Breast epithelium (tissue), 4 donors: Measurements from ENCODE around the gene DALRD3. TPM values are rescaled to one million over a fixed set of nuclear protein-coding genes. Genes with fewer than 3 reads are reported as not detected.

Experiments
- DNase-seq, 2 donors: peaks; one replicate each; pipeline ENCODE4 v3.0.0-alpha.2; 2019; ENCODE audit warnings: low spot score in 2 of 2
- H3K27ac ChIP-seq, 2 donors: fragments of 200-600 bp; sonication (generic) in 1 of 2; one replicate each; pipeline ENCODE4 v1.5.1; 2016 to 2019; ENCODE audit warnings: mild to moderate bottlenecking in 1 of 2
- H3K27me3 ChIP-seq, 2 donors: fragments of 200-600 bp; sonication (generic) in 1 of 2; one replicate each; pipeline versions ENCODE4 v1.5.1 to v1.6.0; 2017 to 2019; ENCODE audit warnings: control low read depth in 1 of 2, mild to moderate bottlenecking in 1 of 2
- H3K36me3 ChIP-seq: fragments of 200-600 bp; one replicate; pipeline ENCODE4 v1.5.1; 2019
- H3K4me1 ChIP-seq, 2 donors: fragments of 200-600 bp; sonication (generic); one replicate each; pipeline ENCODE4 v1.5.1; 2016 to 2019; ENCODE audit warnings: control low read depth in 1 of 2
- H3K4me3 ChIP-seq, 3 donors: fragments of 200-600 bp; sonication (generic); 1 replicate in 2 of 3; 2 replicates in 1 of 3; pipeline ENCODE4 v1.5.1; 2016 to 2019; ENCODE audit warnings: mild to moderate bottlenecking in 3 of 3, moderate library complexity in 2 of 3
- H3K9me3 ChIP-seq, 2 donors: fragments of 200-600 bp; sonication (generic) in 1 of 2; one replicate each; pipeline ENCODE4 v1.5.1; 2016 to 2019; ENCODE audit warnings: control low read depth in 1 of 2
- CTCF ChIP-seq, 3 donors: fragments of 450-650 bp; IDR thresholded peaks; one replicate each; pipeline ENCODE4 v1.5.1; 2016 to 2017; ENCODE audit warnings: antibody characterized with exemption in 3 of 3, mild to moderate bottlenecking in 3 of 3, moderate library complexity in 3 of 3
- POLR2A ChIP-seq: fragments of 450-650 bp; IDR thresholded peaks from one replicate; pipeline ENCODE4 v1.6.1; 2016; ENCODE audit warnings: antibody characterized with exemption, mild to moderate bottlenecking, moderate library complexity
- POLR2AphosphoS5 ChIP-seq, 3 donors: sonication (generic); formaldehyde crosslinking; IDR thresholded peaks; one replicate each; pipeline ENCODE4 v1.6.1; 2017; ENCODE audit warnings: antibody characterized with exemption in 3 of 3
- intact Hi-C: fragments of 100-400 bp; cut with DNase I; formaldehyde crosslinking; loops from one replicate; pipeline ENCODE4 v1.15.1; 2023; ENCODE audit warnings: low total_unique reads
- total RNA-seq, 3 donors: library from RNA; depleted of rRNA; stranded (reverse); fragments of >200 nt; gene quantifications; one replicate each; pipeline ENCODE4 v1.1.0, GENCODE V29; 2016

Gene DALRD3, protein sequence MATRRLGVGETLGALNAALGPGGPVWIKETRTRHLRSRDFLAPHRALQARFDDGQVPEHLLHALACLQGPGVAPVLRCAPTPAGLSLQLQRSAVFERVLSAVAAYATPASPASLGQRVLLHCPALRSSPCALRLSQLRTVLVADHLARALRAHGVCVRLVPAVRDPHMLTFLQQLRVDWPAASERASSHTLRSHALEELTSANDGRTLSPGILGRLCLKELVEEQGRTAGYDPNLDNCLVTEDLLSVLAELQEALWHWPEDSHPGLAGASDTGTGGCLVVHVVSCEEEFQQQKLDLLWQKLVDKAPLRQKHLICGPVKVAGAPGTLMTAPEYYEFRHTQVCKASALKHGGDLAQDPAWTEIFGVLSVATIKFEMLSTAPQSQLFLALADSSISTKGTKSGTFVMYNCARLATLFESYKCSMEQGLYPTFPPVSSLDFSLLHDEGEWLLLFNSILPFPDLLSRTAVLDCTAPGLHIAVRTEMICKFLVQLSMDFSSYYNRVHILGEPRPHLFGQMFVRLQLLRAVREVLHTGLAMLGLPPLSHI
- 10 to 100 TPM; 27.5 to 48.4 (median 37.7) TPM for total RNA-seq

GRCh38 chr3:49017971-49018706 lies at the start of gene DALRD3:
DALRD3 (minus strand) TSS chr3:49018580; CDS start chr3:49018564, 16 bp downstream.
- intact Hi-C loops: no loop called here
- H3K27ac ChIP-seq: peak within 1 kb of the TSS; percentile 85 to 100
- H3K9me3 ChIP-seq: no peaks in the 10 kb centered on the region
- DNase-seq: peak; percentile 47 to 63
- no peaks in the 10 kb centered on the region for H3K27me3 ChIP-seq
- H3K4me1 ChIP-seq: peaks cover 14 to 15% of the 10 kb centered on the region in 2 donors
- peak within 1 kb of the TSS; percentile 83 to 95 (median 86) for H3K4me3 ChIP-seq
- TF ChIP-seq POLR2AphosphoS5 (IDR thresholded peaks at IDR 0.05) (peak in 2 of 3 donors; percentile 59 to 76), POLR2A (peak; percentile 86), CTCF (IDR thresholded peaks at IDR 0.05) (no peak)
- H3K36me3 ChIP-seq: peaks cover 7% of the 10 kb centered on the region

DNA sequence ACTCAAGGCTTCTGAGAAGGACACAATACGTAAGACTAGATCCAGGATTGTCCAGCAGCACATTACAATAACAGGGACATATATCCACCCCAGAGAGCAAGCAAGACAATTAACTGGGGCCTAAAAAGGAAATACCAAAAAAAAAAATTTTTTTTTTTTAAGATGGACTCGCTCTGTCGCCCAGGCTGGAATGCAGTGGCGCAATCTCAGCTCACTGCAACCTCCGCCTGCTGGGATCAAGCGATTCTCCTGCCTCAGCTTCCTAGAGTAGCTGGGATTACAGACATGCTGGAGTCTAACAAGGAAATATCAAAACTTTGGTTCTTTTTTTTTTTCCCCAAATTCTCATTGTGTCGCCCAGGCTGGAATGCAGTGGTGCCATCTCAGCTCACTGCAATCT lies 39.6 kb upstream of the DALRD3 start:
- H3K36me3 ChIP-seq: peaks cover 14% of the 10 kb centered on the region

DNA sequence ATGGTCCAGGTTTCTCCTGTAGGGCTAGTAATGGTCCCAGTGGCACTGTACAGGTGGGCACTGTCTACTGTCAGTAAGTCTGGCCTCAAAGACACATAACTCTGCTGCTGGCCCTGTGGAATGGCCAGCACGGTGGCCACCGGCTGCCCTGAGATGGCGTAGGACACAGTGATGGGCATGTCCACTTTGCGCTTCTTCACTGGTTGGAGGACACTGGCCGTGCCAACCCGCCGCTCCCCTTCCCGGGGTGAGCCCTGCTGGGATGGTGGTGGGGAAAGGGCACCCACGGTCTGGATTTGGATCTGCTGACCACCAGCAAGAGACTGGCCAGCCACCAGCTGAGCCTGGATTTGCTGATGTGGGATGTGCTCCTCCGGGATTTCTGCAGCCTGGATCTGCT lies 38.9 kb upstream of the DALRD3 start:
- Histone ChIP-seq H3K9me3 (no peaks in the 10 kb centered on the region), H3K4me1 (no peaks in the 10 kb centered on the region), H3K36me3 (peaks cover 14% of the 10 kb centered on the region), H3K27ac (no peak overlapping the region), H3K27me3 (no peaks in the 10 kb centered on the region), H3K4me3 (no peak overlapping the region)
- no peak for DNase-seq
- TF ChIP-seq POLR2AphosphoS5 (IDR thresholded peaks at IDR 0.05) (no peak), POLR2A (no peak), CTCF (IDR thresholded peaks at IDR 0.05) (no peak)
- intact Hi-C loops: no loop called here

More for the DNA sequence above, 39.6 kb upstream of the DALRD3 start:
- TF ChIP-seq CTCF (IDR thresholded peaks at IDR 0.05) (no peak), POLR2AphosphoS5 (IDR thresholded peaks at IDR 0.05) (no peak), POLR2A (no peak)
- Histone ChIP-seq H3K4me1 (no peaks in the 10 kb centered on the region), H3K27ac (no peak overlapping the region), H3K4me3 (no peak overlapping the region), H3K27me3 (no peaks in the 10 kb centered on the region), H3K9me3 (no peaks in the 10 kb centered on the region)
- intact Hi-C loops: no loop called here
- DNase-seq: no peak

- no peak overlapping the region for H3K4me3 ChIP-seq
- TF ChIP-seq CTCF (IDR thresholded peaks at IDR 0.05) (no peak), POLR2AphosphoS5 (IDR thresholded peaks at IDR 0.05) (no peak), POLR2A (no peak)
- no peaks in the 10 kb centered on the region for H3K27me3 ChIP-seq
- H3K27ac ChIP-seq: no peak overlapping the region
- peaks cover 14% of the 10 kb centered on the region for H3K36me3 ChIP-seq
- intact Hi-C loops: no loop called here
- H3K9me3 ChIP-seq: no peaks in the 10 kb centered on the region
- no peaks in the 10 kb centered on the region for H3K4me1 ChIP-seq
- no peak for DNase-seq
Measured at GRCh38 chr3:49054344-49054862, 36.0 kb upstream of the DALRD3 start.
